ENCODE results near the gene CCNC.
"Not testable (repeated sequence)": the region's sequence is repeated elsewhere in the genome, so short reads cannot be mapped to it uniquely, and the experiment has no call there.

Gene CCNC

DNA sequence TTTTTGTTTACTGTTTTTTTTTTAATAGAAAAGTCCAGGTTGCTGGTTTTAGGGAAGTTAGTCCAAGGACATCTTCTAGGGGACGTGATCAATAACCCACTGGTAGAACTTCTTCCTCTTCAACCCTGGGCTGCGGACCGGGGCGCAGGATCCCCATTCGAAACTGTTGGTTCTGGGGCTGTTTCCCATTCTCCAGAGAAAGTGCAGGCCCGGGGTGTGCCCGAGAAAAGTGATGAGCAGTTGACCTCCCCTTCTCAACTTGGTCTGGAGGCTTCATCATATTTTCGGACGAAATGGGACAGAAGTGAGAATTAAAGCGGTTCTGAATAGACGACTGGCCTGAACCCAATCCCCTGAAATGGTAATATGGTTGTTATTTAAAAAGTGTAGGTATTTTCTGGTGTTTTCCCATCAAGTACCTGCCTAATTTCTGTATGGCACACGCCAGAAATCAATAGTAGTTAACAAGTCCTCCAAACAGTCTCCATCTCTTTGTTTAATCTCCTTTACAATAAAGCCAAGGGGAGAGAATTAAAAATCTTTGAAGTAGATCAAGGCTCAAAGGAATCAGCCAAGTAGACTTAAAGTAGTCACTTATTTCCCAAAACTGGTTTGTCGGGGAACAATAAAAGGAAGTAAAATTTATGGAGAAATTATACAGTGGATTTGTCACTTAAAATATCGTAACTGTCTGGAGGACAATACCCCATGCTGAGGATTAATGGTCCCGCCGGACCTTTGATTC is 37.6 kb upstream of the CCNC start:
- Mint-ChIP-seq H3K9me3 (ENCODE audit: low read depth) (peaks cover 3% of the 10 kb centered on the region), H3K36me3 (no peaks in the 10 kb centered on the region), H3K27me3 (peaks cover 59% of the 10 kb centered on the region), H3K27ac (no peak overlapping the region), H3K4me3 (no peak overlapping the region), H3K4me1 (ENCODE audit: low read depth) (peaks cover 47% of the 10 kb centered on the region)

DNA sequence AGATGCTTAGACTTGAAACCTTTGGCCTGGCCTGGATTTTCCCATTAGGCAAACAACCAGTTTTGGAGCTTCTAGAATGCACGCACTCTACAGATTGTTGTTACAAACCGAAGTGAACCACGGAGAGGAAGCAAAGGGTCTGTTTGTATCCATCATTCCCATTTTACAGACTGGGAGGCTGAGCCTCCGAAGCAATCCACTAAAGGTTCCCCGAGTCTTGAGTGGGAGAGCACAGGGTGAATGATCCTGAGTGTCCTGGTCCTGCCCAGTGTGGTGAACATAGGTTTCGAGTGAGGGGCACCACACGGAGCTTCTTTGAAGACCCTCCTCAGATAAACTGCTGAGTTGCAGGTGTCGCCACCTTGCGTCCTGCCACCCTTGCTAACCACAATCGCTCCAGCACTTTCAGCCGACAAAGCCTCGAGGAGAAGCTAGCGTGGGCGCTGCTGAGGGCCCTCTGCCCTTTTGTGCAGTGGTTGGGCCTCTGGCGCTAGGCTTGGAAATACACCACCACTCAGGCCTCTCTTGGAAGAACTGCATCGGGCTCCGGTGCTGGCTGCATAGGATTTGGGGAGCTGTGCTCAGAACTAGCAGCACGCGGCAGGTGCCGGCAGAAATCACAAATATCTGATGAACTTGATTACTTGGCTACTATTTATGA is 36.7 kb upstream of the CCNC start:
- Mint-ChIP-seq H3K27me3 (peaks cover 57% of the 10 kb centered on the region), H3K4me3 (no peak overlapping the region), H3K4me1 (ENCODE audit: low read depth) (peaks cover 38% of the 10 kb centered on the region), H3K36me3 (no peaks in the 10 kb centered on the region), H3K27ac (no peak overlapping the region), H3K9me3 (ENCODE audit: low read depth) (peaks cover 3% of the 10 kb centered on the region)

DNA sequence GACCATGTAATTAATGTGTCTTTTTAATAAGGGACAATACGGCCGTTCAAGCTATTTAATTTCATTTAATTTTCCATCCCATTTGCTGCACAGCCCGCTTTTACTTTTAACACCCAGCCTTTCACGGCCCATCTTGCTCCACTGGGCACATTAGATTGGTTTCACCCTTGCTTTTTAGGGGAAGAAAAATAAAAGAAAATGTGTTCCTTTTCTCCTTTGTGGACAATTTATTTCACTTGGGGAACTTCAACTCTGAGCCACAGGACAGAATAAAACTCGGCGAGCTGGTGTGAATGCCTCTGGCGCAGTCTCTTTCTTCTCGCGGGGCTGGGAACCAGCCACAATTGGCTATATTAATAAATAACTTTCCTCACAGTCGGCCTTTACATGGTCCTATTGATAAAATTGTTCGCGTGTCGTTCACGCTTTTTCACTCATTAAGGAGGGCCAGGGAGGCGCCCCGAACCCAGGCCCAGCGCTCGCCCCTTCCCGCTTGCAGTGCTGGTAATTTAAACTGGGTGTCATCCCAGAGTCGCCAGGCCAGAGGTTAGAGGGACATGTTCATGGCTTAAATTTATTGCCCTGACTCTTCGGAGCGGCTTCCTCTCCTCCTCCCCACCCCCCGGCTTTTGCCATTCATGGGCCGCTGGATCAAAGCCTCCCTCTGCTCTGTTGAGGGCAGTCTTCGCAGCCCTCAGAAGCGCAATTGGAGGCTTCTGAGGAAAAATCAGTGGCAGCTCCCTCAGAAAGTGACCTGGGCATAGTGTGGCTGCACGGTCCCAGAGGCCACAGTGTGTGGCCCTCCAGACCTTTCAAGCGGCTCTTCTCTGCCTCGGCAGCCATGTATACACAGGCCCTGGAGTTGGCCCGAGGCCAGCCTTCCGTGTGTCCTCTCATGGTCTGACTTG is 36.0 kb upstream of the CCNC start:
- H3K4me1 Mint-ChIP-seq (ENCODE audit: low read depth), result peaks cover 34% of the 10 kb centered on the region
- peak overlapping the region; percentile 70 for H3K4me3 Mint-ChIP-seq
- H3K9me3 Mint-ChIP-seq (ENCODE audit: low read depth), result peaks cover 3% of the 10 kb centered on the region
- no peak overlapping the region for H3K27ac Mint-ChIP-seq
- H3K27me3 Mint-ChIP-seq, result peaks cover 56% of the 10 kb centered on the region
- no peaks in the 10 kb centered on the region for H3K36me3 Mint-ChIP-seq

DNA sequence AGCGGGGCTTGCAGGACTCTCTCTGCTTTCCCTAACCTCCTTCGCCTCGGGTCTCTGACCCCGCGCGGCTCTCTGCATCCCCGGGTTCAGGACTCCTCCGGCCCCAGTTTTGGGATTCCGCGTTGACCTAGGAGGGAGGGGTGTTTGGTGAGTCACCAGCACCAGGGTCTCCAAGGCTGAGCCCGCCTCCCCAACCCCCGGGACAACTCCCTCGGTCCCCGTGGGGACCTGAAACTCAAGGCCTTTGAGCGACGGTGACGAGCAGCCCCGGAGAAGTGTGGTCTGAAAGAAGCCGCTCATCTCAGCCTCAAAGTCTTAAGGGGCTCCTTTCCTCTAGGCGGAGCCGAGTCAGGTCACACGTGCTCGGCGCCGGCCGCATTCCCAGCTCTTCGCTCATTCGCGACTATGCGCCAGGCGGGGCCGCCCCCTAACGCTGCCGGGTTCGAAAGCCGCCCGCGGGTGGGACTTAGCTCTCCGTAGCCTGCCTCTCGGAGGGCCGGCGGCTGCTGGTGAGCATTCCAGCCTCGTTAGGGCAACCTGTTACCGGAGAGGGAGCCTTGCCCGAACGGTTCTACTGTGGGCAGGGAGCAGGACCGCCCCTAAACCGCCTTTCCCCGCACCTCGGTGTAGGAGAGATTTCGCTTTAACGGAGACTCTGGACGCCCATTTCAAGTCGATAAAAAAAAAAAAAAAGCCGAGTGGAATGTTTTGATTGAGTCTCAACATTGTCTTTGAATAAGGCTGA is 35.1 kb upstream of the CCNC start:
- Mint-ChIP-seq H3K4me3 (peak overlapping the region; percentile 70), H3K27ac (no peak overlapping the region), H3K9me3 (ENCODE audit: low read depth) (peaks cover 3% of the 10 kb centered on the region), H3K27me3 (peaks cover 57% of the 10 kb centered on the region), H3K4me1 (ENCODE audit: low read depth) (peaks cover 28% of the 10 kb centered on the region), H3K36me3 (no peaks in the 10 kb centered on the region)

DNA sequence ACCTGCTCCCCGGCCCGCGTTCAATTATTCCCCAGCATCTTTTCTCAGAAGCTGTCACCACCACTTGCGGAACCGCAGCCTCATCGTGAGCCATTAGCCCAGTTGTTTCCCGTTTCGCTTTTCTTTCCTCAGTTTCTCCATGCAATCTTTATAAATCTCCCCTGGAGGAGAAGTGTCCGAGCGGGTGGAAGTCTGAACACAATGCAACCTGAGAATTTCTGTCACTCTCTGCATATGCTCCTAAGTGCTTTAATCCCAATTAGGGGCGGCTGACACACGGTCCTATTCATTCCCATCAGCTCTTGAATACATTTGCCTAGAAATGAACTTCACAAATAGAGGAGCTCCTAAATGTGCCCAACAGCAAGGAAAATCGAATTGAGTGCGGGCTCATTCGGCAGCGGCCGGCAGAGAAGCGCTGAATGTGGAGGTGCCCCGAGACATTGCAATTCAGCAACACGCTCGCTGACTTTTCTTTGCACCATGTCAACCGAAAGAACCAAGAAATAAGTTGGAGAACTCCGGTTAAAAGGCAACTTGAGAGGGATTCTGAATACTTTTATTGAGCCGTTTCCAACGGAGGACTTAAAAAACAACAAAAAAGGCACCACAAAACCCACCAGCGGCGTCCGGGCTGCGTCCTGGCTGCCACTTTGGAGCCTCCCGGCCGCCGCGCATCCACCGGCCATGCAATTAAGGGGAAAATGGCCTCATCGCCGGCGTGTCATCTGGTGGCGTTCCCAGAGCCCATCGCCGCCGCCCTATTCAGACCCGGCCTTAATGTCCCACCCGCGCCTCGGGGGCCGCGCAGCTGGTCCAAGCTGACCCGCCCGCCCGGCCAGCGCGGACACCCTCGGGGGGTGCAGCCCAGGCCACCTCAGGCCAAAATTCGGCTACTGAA is 34.3 kb upstream of the CCNC start:
- Mint-ChIP-seq H3K27me3 (peaks cover 59% of the 10 kb centered on the region), H3K36me3 (no peaks in the 10 kb centered on the region), H3K9me3 (ENCODE audit: low read depth) (peaks cover 3% of the 10 kb centered on the region), H3K27ac (no peak overlapping the region), H3K4me3 (peak overlapping the region; percentile 71), H3K4me1 (ENCODE audit: low read depth) (peaks cover 28% of the 10 kb centered on the region)

DNA sequence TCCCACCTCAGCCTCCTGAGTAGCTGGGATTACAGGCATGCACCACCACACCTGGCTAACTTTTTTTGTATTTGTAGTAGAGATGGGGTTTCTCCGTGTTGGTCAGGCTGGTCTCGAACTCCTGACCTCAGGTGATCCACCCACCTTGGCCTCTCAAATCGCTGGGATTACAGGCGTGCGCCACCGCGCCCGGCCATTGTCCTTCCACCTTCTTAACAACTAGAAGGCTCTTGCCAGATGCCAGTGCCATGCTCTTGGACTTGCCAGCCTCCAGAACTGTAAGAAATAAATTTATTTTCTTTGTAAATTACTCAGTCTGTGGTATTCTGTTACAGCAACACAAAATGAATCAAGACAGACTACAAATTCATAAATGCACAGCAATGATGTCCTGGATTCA is 26.2 kb upstream of the CCNC start:
- Mint-ChIP-seq H3K27me3 (peaks cover 63% of the 10 kb centered on the region), H3K4me1 (ENCODE audit: low read depth) (peaks cover 19% of the 10 kb centered on the region)
- not testable (repeated sequence) for H3K36me3 Mint-ChIP-seq; H3K4me3 Mint-ChIP-seq; H3K27ac Mint-ChIP-seq; H3K9me3 Mint-ChIP-seq (ENCODE audit: low read depth)

DNA sequence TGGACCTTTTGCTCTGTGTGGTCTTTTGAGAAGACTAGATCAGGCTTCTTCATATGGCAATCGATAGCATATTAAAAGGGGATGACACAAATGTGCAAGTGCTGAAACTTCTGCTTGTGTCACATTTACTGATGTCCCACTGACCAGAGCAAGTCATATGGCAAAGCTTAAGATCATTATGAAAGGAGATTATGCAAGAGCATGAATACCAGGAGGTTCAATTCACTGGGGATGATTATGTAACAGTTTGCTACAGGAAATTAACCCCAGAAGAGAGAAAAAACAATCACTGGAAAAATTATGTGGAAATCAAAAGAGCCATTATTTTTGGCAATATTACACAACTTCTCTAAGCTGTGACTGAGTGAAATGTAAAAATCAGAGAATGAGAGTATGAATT is 24.4 kb upstream of the CCNC start:
- H3K36me3 Mint-ChIP-seq, result peaks cover 2% of the 10 kb centered on the region
- no peak overlapping the region for H3K27ac Mint-ChIP-seq
- H3K4me3 Mint-ChIP-seq, result no peak overlapping the region
- H3K9me3 Mint-ChIP-seq (ENCODE audit: low read depth), result peaks cover 5% of the 10 kb centered on the region
- peaks cover 55% of the 10 kb centered on the region for H3K27me3 Mint-ChIP-seq
- H3K4me1 Mint-ChIP-seq (ENCODE audit: low read depth), result peaks cover 30% of the 10 kb centered on the region

DNA sequence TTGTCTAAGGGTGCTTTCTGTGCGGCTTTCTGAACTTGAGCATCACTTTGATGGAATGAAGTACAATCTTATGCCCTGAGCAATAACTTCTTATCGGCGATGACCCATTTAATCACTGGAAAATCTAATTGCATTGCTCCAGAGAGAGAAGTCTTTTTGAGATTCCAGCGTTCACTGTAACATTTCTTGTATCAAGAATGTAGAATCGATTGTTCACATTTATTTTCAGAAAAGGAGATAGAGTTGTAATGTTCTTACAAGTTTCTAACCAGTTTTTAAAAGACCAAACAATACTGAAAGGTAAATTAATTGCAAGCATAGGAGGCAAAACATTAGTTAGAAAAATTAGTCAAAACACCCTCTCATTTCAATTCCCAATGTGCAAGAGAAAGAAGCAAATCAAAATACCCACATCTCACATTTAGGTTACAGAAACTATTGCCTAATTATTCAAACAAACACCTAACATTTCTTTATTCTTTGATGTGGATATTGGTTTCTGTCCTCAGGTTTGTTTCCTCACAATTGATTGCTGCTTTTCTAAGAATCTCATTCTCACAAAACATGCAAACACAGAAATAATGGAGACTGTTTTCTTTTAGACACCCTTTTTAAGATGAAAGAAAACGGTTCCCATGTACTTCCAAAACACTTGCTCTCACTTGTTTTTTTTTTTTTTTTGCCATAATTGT is 23.4 kb upstream of the CCNC start:
- peaks cover 52% of the 10 kb centered on the region for H3K27me3 Mint-ChIP-seq
- peaks cover 5% of the 10 kb centered on the region for H3K9me3 Mint-ChIP-seq (ENCODE audit: low read depth)
- peaks cover 30% of the 10 kb centered on the region for H3K4me1 Mint-ChIP-seq (ENCODE audit: low read depth)
- H3K36me3 Mint-ChIP-seq, result peaks cover 2% of the 10 kb centered on the region
- peak overlapping the region; percentile 38 for H3K4me3 Mint-ChIP-seq
- no peak overlapping the region for H3K27ac Mint-ChIP-seq

DNA sequence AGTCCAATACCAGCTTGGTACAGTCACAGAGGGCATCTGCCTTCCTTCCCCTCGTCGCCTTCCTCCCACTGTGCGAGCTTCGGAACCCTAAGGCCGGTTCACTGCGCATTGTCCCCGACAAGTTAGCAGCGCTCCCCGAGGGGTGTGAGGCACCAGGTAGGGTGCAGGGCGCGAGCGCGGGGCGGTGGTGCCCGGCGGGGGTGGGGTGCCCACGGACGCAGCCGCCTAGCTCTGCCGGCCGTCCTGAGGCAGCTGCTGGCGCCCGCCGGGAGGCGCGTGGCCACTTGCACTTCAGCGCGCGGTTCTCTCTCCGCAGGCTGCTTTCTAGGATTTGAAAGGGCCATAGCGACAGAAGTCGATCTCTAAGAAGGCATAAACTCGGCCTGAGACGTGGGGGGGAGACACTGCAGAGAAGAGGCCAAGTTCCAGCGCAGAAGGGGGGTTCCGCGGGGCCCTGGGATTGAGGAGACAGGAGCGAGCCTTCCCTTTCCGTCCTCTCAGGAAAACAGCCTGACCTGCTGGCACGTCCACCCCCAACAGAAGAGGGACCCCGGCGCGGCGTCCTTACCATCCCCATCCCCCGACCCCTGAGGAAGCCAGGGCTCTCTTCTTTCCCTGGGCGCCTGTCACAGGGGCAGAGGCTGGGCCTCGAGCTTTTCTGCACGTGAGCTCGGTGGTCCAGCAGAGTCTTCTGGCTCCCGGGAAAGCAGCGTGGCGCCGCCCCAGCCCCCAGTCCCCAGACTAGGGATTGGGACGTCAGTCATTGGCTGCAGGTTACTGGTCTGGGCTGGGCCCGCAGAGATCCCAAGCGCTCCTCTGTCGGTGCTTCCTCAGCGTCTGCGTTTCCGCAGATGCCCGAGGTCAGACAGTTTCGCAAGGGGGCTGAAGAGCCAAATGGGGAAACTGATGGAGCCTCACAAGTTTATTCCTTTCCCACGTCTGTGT is 22.5 kb upstream of the CCNC start:
- Mint-ChIP-seq H3K4me3 (peak overlapping the region; percentile 38), H3K9me3 (ENCODE audit: low read depth) (peaks cover 5% of the 10 kb centered on the region), H3K27ac (no peak overlapping the region), H3K27me3 (peaks cover 48% of the 10 kb centered on the region), H3K4me1 (ENCODE audit: low read depth) (peaks cover 30% of the 10 kb centered on the region), H3K36me3 (peaks cover 2% of the 10 kb centered on the region)

DNA sequence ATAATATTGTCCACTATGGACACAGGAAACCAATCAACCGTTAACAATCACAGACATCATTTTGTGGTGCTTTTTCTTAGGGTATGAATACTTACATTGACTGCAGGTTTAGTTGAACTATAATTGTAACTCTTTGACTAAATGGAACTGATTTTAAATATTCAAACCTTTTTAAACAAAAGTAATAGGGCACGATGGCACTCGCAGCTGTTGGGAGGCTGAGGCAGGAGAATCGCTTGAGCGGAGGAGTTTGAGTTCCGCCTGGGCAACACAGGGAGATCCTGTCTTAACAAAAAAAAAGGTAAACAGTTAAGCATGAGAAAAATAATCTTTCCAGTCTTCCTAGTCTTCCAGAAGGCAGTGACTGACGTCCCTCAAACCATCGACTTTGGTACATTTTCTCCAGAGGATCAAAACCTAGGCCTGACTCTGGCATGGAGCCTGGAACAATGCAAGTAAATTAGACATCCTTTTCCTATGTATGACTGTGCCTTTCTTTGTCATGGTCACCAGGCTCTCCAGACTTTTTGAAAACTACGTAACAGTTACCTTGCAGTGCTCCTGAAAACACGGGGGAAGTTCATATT is 21.5 kb upstream of the CCNC start:
- H3K4me3 Mint-ChIP-seq, result peak overlapping the region; percentile 89
- no peaks in the 10 kb centered on the region for H3K36me3 Mint-ChIP-seq
- no peak overlapping the region for H3K27ac Mint-ChIP-seq
- H3K9me3 Mint-ChIP-seq (ENCODE audit: low read depth), result no peaks in the 10 kb centered on the region
- peaks cover 42% of the 10 kb centered on the region for H3K27me3 Mint-ChIP-seq
- H3K4me1 Mint-ChIP-seq (ENCODE audit: low read depth), result peaks cover 30% of the 10 kb centered on the region

DNA sequence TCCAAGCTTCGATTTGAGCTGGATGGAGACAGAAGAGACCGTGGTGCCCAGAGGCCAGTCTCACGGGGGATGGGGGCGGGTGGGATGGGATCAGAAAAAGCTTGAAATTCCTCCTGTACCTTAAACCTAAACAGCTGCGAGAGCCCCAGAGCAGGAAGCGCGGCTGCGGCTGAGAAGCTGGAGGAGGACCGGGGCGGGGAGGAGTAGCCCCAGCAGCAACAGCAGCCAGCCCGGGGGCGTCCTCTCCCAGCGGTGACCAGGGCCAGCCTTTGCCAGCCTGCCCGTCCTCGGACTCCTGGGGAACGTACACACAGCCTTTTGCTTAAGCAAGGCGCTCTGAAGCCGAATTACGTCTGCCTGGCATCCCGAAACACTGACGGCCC is 20.8 kb upstream of the CCNC start:
- no peaks in the 10 kb centered on the region for H3K9me3 Mint-ChIP-seq (ENCODE audit: low read depth)
- no peak overlapping the region for H3K27ac Mint-ChIP-seq
- H3K36me3 Mint-ChIP-seq, result no peaks in the 10 kb centered on the region
- H3K4me3 Mint-ChIP-seq, result peak overlapping the region; percentile 89
- peaks cover 45% of the 10 kb centered on the region for H3K27me3 Mint-ChIP-seq
- H3K4me1 Mint-ChIP-seq (ENCODE audit: low read depth), result peaks cover 30% of the 10 kb centered on the region

DNA sequence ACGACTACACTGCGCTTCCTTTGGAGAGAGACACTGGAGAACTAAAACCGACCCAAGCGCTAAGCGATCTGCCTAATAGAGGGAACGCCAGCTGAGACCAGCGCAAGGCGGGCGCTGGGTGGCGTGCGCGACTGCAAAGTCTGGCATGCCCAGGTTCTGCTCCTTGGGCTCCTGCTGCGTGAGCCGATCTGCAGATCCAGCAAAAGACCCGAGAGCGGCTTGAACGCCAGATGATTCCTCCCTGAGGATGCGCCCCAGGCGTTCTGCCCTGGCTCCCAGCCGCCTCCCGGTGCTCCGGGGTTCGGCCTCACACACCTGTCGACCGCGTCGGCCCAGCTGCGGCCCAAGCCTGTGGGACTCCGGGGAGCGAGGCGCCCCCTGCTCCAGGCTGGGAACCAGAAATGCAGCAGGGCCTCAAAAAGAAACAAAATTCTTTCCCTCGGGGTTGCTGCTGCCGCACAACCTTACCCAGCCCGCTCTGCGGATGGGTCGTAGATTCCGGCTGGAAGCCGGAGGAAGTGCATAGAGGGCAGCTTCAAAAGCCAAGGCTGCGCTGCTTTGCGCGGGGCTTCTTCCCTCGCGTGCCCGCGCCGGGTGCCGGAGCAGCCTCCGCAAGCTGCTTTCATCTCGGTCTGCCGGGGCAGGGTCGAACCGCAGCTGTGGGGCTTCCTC is 20.3 kb upstream of the CCNC start:
- no peaks in the 10 kb centered on the region for H3K9me3 Mint-ChIP-seq (ENCODE audit: low read depth)
- no peak overlapping the region for H3K27ac Mint-ChIP-seq
- no peaks in the 10 kb centered on the region for H3K36me3 Mint-ChIP-seq

More for the DNA sequence above, 20.3 kb upstream of the CCNC start:
- Mint-ChIP-seq H3K4me3 (peak overlapping the region; percentile 89), H3K27me3 (peaks cover 42% of the 10 kb centered on the region), H3K4me1 (ENCODE audit: low read depth) (peaks cover 30% of the 10 kb centered on the region)

Measured in activated naive CD8-positive, alpha-beta T cell (primary cell).